ENCODE measurements around the gene ALKBH5. TPM values are rescaled to one million over a fixed set of nuclear protein-coding genes. Genes with fewer than 3 reads are reported as not detected.

Gene ALKBH5
- total and polyA plus RNA-seq, 2 experiments from 2014 or later = 32.2 to 117 TPM

DNA sequence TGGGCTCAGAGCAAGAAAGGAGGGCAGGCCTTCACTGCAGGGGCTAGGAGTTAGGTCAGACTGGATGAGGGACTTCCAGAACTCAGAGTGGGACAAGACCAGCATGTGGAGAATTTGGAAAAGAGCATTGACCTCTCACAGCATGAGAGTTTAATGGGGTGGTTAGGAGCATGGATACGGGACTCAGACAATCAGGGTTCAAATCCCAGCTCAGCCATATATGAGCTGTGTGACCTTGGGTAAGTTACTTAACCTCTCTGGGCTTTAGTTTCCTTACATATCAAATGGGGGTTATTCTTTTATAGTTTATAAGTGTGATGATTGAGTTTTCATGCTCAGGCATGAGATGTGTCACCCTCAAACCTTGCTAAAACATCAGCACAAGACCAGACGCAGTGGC lies 37.4 kb upstream of the ALKBH5 start (continued):
- TF ChIP-seq ETS1 (IDR thresholded peaks at IDR 0.05) = no peak

- no peaks in the 10 kb centered on the region for H3F3A ChIP-seq (replicated peaks; ENCODE audit: low read depth)
- H3K4me2 ChIP-seq = no peak overlapping the region
- no peaks in the 10 kb centered on the region for H3K9me2 ChIP-seq (ENCODE audit: insufficient read depth)
- TF ChIP-seq ZNF331 (CRISPR knock-in tag; IDR thresholded peaks at IDR 0.05; ENCODE audit: low read depth) (no peak), NANOG (IDR thresholded peaks at IDR 0.05; ENCODE audit: borderline replicate concordance) (no peak), ZNF114 (CRISPR knock-in tag; IDR thresholded peaks at IDR 0.05) (no peak), ETS1 (IDR thresholded peaks at IDR 0.05) (no peak), JUNB (IDR thresholded peaks at IDR 0.05; ENCODE audit: unreplicated experiment) (no peak), CREB1 (CRISPR knock-in tag; IDR thresholded peaks at IDR 0.05; ENCODE audit: low read depth) (no peak), EZH2 (IDR thresholded peaks at IDR 0.05; ENCODE audit: low read depth, unreplicated experiment) (no peak), POLR2AphosphoS5 (IDR thresholded peaks at IDR 0.05; ENCODE audit: low read depth) (no peak), ZNF462 (CRISPR knock-in tag; IDR thresholded peaks at IDR 0.05) (no peak), STAT1 (IDR thresholded peaks at IDR 0.05; ENCODE audit: unreplicated experiment) (no peak)
- TF ChIP-seq, protein P1, sequence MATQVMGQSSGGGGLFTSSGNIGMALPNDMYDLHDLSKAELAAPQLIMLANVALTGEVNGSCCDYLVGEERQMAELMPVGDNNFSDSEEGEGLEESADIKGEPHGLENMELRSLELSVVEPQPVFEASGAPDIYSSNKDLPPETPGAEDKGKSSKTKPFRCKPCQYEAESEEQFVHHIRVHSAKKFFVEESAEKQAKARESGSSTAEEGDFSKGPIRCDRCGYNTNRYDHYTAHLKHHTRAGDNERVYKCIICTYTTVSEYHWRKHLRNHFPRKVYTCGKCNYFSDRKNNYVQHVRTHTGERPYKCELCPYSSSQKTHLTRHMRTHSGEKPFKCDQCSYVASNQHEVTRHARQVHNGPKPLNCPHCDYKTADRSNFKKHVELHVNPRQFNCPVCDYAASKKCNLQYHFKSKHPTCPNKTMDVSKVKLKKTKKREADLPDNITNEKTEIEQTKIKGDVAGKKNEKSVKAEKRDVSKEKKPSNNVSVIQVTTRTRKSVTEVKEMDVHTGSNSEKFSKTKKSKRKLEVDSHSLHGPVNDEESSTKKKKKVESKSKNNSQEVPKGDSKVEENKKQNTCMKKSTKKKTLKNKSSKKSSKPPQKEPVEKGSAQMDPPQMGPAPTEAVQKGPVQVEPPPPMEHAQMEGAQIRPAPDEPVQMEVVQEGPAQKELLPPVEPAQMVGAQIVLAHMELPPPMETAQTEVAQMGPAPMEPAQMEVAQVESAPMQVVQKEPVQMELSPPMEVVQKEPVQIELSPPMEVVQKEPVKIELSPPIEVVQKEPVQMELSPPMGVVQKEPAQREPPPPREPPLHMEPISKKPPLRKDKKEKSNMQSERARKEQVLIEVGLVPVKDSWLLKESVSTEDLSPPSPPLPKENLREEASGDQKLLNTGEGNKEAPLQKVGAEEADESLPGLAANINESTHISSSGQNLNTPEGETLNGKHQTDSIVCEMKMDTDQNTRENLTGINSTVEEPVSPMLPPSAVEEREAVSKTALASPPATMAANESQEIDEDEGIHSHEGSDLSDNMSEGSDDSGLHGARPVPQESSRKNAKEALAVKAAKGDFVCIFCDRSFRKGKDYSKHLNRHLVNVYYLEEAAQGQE (IDR thresholded peaks at IDR 0.05; ENCODE audit: unreplicated experiment) = no peak
- TF ChIP-seq, protein P2, sequence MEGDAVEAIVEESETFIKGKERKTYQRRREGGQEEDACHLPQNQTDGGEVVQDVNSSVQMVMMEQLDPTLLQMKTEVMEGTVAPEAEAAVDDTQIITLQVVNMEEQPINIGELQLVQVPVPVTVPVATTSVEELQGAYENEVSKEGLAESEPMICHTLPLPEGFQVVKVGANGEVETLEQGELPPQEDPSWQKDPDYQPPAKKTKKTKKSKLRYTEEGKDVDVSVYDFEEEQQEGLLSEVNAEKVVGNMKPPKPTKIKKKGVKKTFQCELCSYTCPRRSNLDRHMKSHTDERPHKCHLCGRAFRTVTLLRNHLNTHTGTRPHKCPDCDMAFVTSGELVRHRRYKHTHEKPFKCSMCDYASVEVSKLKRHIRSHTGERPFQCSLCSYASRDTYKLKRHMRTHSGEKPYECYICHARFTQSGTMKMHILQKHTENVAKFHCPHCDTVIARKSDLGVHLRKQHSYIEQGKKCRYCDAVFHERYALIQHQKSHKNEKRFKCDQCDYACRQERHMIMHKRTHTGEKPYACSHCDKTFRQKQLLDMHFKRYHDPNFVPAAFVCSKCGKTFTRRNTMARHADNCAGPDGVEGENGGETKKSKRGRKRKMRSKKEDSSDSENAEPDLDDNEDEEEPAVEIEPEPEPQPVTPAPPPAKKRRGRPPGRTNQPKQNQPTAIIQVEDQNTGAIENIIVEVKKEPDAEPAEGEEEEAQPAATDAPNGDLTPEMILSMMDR (conservative IDR thresholded peaks at IDR 0.05; ENCODE audit: low read depth in 2 of 2) = no peak
These were observed 36.6 kb upstream of the ALKBH5 start for GRCh38 chr17:18146980-18147379.

More at GRCh38 chr17:18146980-18147379, 36.6 kb upstream of the ALKBH5 start:
- no peak for DNase-seq (ENCODE audit: low spot score)
- Mint-ChIP-seq H3K27me3 (ENCODE audit: insufficient read depth, low read depth, poor library complexity) (peaks cover 12% of the 10 kb centered on the region), H3K9me3 (no peaks in the 10 kb centered on the region), H3K27ac (no peak overlapping the region), H3K36me3 (ENCODE audit: low read depth) (no peaks in the 10 kb centered on the region), H3K4me1 (peaks cover 8% of the 10 kb centered on the region; the same call in 2 of the 3 replicates), H3K4me3 (no peak overlapping the region)
- no peaks in the 10 kb centered on the region for H3K79me2 ChIP-seq (replicated peaks; ENCODE audit: insufficient read depth)
- H3K27ac ChIP-seq (ENCODE audit: low read depth) = no peak overlapping the region
- no peak overlapping the region for H3K4me3 ChIP-seq
- ATAC-seq = no peak
- no peaks in the 10 kb centered on the region for H3K4me1 ChIP-seq (ENCODE audit: insufficient read depth)
- no peaks in the 10 kb centered on the region for H3K36me3 ChIP-seq (ENCODE audit: insufficient read depth)
- H2AFZ ChIP-seq = no peak overlapping the region
- no peaks in the 10 kb centered on the region for H4K20me1 ChIP-seq (replicated peaks; ENCODE audit: insufficient read depth)
- H3K27me3 ChIP-seq (ENCODE audit: insufficient read depth) = no peaks in the 10 kb centered on the region

All from GM23338 (cell line).